Measurements from ENCODE around the gene CTNNA1. TPM values are rescaled to one million over a fixed set of nuclear protein-coding genes. Genes with fewer than 3 reads are reported as not detected.
"Not testable (repeated sequence)": the region's sequence is repeated elsewhere in the genome, so short reads cannot be mapped to it uniquely, and the experiment has no call there.

Gene CTNNA1
- total RNA-seq, 4 donors from 2014 or later: 251 to 326 (median 274) TPM

- no peak for DNase-seq (ENCODE audit: low spot score)
- no peak for ATAC-seq (ENCODE audit: low FRiP score)
- TF ChIP-seq CTCF (IDR thresholded peaks at IDR 0.05): no peak
Measured at GRCh38 chr5:138910546-138911185, 157.4 kb downstream of the CTNNA1 start.

GRCh38 chr5:138911441-138911840 is 158.2 kb downstream of the CTNNA1 start:
- ATAC-seq (ENCODE audit: low FRiP score) (no peak), DNase-seq (ENCODE audit: low spot score) (no peak)
- TF ChIP-seq CTCF (IDR thresholded peaks at IDR 0.05): no peak

- no peak for ATAC-seq (ENCODE audit: low FRiP score)
- no peak for TF ChIP-seq CTCF (IDR thresholded peaks at IDR 0.05)
- DNase-seq (ENCODE audit: low spot score): no peak
Measured at GRCh38 chr5:138912093-138912492, 158.9 kb downstream of the CTNNA1 start.

- no peak for ATAC-seq (ENCODE audit: low FRiP score)
- DNase-seq (ENCODE audit: low spot score): no peak
- no peak for TF ChIP-seq CTCF (IDR thresholded peaks at IDR 0.05)
Measured at GRCh38 chr5:138913773-138914172, 160.5 kb downstream of the CTNNA1 start.

- ATAC-seq (ENCODE audit: low FRiP score) (no peak), DNase-seq (ENCODE audit: low spot score) (no peak)
- no peak for TF ChIP-seq CTCF (IDR thresholded peaks at IDR 0.05)
Measured at GRCh38 chr5:138914338-138914737, 161.1 kb downstream of the CTNNA1 start.

GRCh38 chr5:138918686-138919085 is 165.5 kb downstream of the CTNNA1 start:
- ATAC-seq (ENCODE audit: low FRiP score) (no peak), DNase-seq (ENCODE audit: low spot score) (no peak)
- TF ChIP-seq CTCF (IDR thresholded peaks at IDR 0.05): no peak

- no peak for TF ChIP-seq CTCF (IDR thresholded peaks at IDR 0.05)
- DNase-seq (ENCODE audit: low spot score) (no peak), ATAC-seq (ENCODE audit: low FRiP score) (no peak)
Measured at GRCh38 chr5:138920181-138920580, 167.0 kb downstream of the CTNNA1 start.

- DNase-seq (ENCODE audit: low spot score); ATAC-seq (ENCODE audit: low FRiP score): not testable (repeated sequence)
Measured at GRCh38 chr5:138921362-138921761, 168.1 kb downstream of the CTNNA1 start.
